H1 (cell line): Measurements from ENCODE around the gene TMEM181. TPM values are rescaled to one million over a fixed set of nuclear protein-coding genes. Genes with fewer than 3 reads are reported as not detected.
A peak's percentile ranks its signal among the peaks of the same experiment; 100 is the strongest.

ENCODE experiments used
- CTCF ChIA-PET: fragments of 300-600 bp; sonication (Branson Sonifier 250); formaldehyde crosslinking; loops from one replicate; lab custom pipeline; 2021; ENCODE audit not compliant: partially characterized antibody; lab: Charles Lee
- POLR2A ChIA-PET: fragments of 300-600 bp; sonication (Branson Sonifier 250); formaldehyde crosslinking; loops from one replicate; lab custom pipeline; 2021; ENCODE audit warnings: inconsistent platforms; ENCODE audit not compliant: partially characterized antibody; lab: Charles Lee
- DNase-seq, 2 experiments: peaks; one replicate each; pipeline versions ENCODE4 v3.0.0 to v3.0.0-alpha.2; 2010 to 2022; ENCODE audit warnings: low spot score in 2 of 2, low read depth in 1 of 2, mixed read lengths in 1 of 2
- FAIRE-seq: peaks from 2 replicates; lab custom pipeline; 2011; peaks lifted over from hg19 to GRCh38; lab: Jason Lieb, UNC
- H2AFZ ChIP-seq: 2 replicates; pipeline ENCODE4 v1.8.1; 2012; ENCODE audit warnings: low read length, inconsistent platforms
- H2AK5ac ChIP-seq: 2 replicates; pipeline ENCODE4 v1.6.1; 2013; ENCODE audit warnings: low read depth, low read length
- H2BK120ac ChIP-seq: replicated peaks from 2 replicates; pipeline ENCODE3; 2013; ENCODE audit warnings: low read depth, low read length, inconsistent platforms
- H2BK12ac ChIP-seq: 2 replicates; pipeline ENCODE4 v1.6.1; 2013; ENCODE audit warnings: low read depth, low read length
- H2BK15ac ChIP-seq: 2 replicates; pipeline ENCODE4 v1.6.1; 2013; ENCODE audit warnings: low read length
- H2BK20ac ChIP-seq: 2 replicates; pipeline ENCODE4 v1.6.1; 2013; ENCODE audit warnings: low read length
- H2BK5ac ChIP-seq: 2 replicates; pipeline ENCODE4 v1.6.1; 2013; ENCODE audit warnings: low read depth, low read length
- H3K14ac ChIP-seq: 2 replicates; pipeline ENCODE4 v1.6.1; 2013; ENCODE audit warnings: inconsistent platforms; ENCODE audit not compliant: insufficient read length
- H3K18ac ChIP-seq: 2 replicates; pipeline ENCODE4 v1.6.1; 2013; ENCODE audit warnings: low read length; ENCODE audit errors: extremely low read depth
- H3K23ac ChIP-seq: 2 replicates; pipeline ENCODE4 v1.6.1; 2013; ENCODE audit warnings: inconsistent platforms; ENCODE audit not compliant: insufficient read length
- H3K23me2 ChIP-seq: 2 replicates; pipeline ENCODE4 v1.6.1; 2013; ENCODE audit warnings: low read depth, low read length
- H3K27ac ChIP-seq: 2 replicates; pipeline ENCODE4 v1.6.1; 2011; ENCODE audit warnings: low read depth, low read length, inconsistent platforms
- H3K27me3 ChIP-seq, 4 experiments: replicated peaks in 1 of 4; 1 replicate in 1 of 4; 2 replicates in 3 of 4; pipeline versions ENCODE4 v1.6.1 to v1.8.1; 2011 to 2013; ENCODE audit warnings: low read length in 3 of 4, mild to moderate bottlenecking in 3 of 4, inconsistent platforms in 2 of 4, mixed read lengths in 2 of 4, moderate library complexity in 1 of 4; ENCODE audit not compliant: control insufficient read depth in 3 of 4, insufficient read depth in 3 of 4; ENCODE audit errors: extremely low read depth in 1 of 4
- H3K36me3 ChIP-seq, 4 experiments: 2 replicates each; pipeline versions ENCODE4 v1.6.1 to v1.8.1; 2011 to 2013; ENCODE audit warnings: mild to moderate bottlenecking in 4 of 4, low read length in 3 of 4, moderate library complexity in 2 of 4, control low read depth in 1 of 4, inconsistent platforms in 1 of 4; ENCODE audit not compliant: insufficient read depth in 4 of 4, control insufficient read depth in 2 of 4
- H3K4ac ChIP-seq: replicated peaks from 2 replicates; pipeline ENCODE3; 2013; ENCODE audit warnings: low read length, low read depth, mixed read lengths, inconsistent platforms; ENCODE audit not compliant: insufficient read length
- H3K4me1 ChIP-seq, 4 experiments: replicated peaks in 1 of 4; 1 replicate in 1 of 4; 2 replicates in 3 of 4; pipeline versions ENCODE4 v1.6.1 to v1.8.1; 2011 to 2013; ENCODE audit warnings: low read length in 3 of 4, inconsistent platforms in 2 of 4, mixed read lengths in 1 of 4; ENCODE audit not compliant: insufficient read depth in 4 of 4, control insufficient read depth in 3 of 4
- H3K4me2 ChIP-seq, 2 experiments: 2 replicates each; pipeline versions ENCODE4 v1.6.1 to v1.8.1; 2011 to 2013; ENCODE audit warnings: low read depth in 2 of 2, low read length in 2 of 2, control low read depth in 1 of 2, inconsistent platforms in 1 of 2, mild to moderate bottlenecking in 1 of 2; ENCODE audit not compliant: insufficient read depth in 1 of 2
- H3K4me3 ChIP-seq, 4 experiments: fragments of 200-600, 300-600 bp in 1 of 4; sonication (generic), shearing (Covaris generic), sonication (Bioruptor Twin) in 1 of 4; 2 replicates each; pipeline versions ENCODE4 v1.5.1 to v1.8.1; 2011 to 2016; ENCODE audit warnings: low read length in 4 of 4, low read depth in 3 of 4, control low read depth in 2 of 4, inconsistent platforms in 2 of 4, mild to moderate bottlenecking in 2 of 4, mixed read lengths in 1 of 4, moderate library complexity in 1 of 4; ENCODE audit not compliant: insufficient read depth in 2 of 4; ENCODE audit errors: extremely low read depth in 1 of 4
- H3K56ac ChIP-seq: replicated peaks from 2 replicates; pipeline ENCODE3; 2013; ENCODE audit warnings: low read depth, mild to moderate bottlenecking, mixed read lengths, low read length, inconsistent platforms; ENCODE audit not compliant: insufficient read length
- H3K79me1 ChIP-seq: 2 replicates; pipeline ENCODE4 v1.6.1; 2013; ENCODE audit warnings: low read depth, low read length, control low read depth
- H3K79me2 ChIP-seq, 2 experiments: 2 replicates each; pipeline versions ENCODE4 v1.6.1 to v1.8.1; 2012 to 2013; ENCODE audit warnings: low read length in 2 of 2, mild to moderate bottlenecking in 2 of 2, inconsistent platforms in 1 of 2; ENCODE audit not compliant: insufficient read depth in 2 of 2, control insufficient read depth in 1 of 2
- H3K9ac ChIP-seq, 4 experiments: replicated peaks in 1 of 4; 1 replicate in 1 of 4; 2 replicates in 3 of 4; pipeline versions ENCODE4 v1.6.1 to v1.8.1; 2011 to 2013; ENCODE audit warnings: low read depth in 3 of 4, low read length in 3 of 4, control low read depth in 2 of 4, mild to moderate bottlenecking in 2 of 4, moderate library complexity in 2 of 4, inconsistent platforms in 1 of 4; ENCODE audit errors: extremely low read depth in 1 of 4
- H3K9me3 ChIP-seq, 2 experiments: 2 replicates each; pipeline versions ENCODE4 v1.6.1 to v1.8.1; 2012 to 2013; ENCODE audit warnings: mild to moderate bottlenecking in 2 of 2, moderate library complexity in 2 of 2, control low read depth in 1 of 2, inconsistent platforms in 1 of 2, low read depth in 1 of 2, low read length in 1 of 2, mixed read lengths in 1 of 2; ENCODE audit not compliant: insufficient read depth in 2 of 2
- H4K20me1 ChIP-seq, 2 experiments: replicated peaks in 1 of 2; 2 replicates each; pipeline versions ENCODE3 to v1.8.1; 2011 to 2013; ENCODE audit warnings: inconsistent platforms in 2 of 2, low read length in 2 of 2, mild to moderate bottlenecking in 1 of 2; ENCODE audit not compliant: insufficient read depth in 2 of 2, control insufficient read depth in 1 of 2
- H4K5ac ChIP-seq: 2 replicates; pipeline ENCODE4 v1.6.1; 2013; ENCODE audit warnings: low read length, low read depth, mixed read lengths, inconsistent platforms; ENCODE audit not compliant: insufficient read length
- H4K8ac ChIP-seq: 2 replicates; pipeline ENCODE4 v1.8.0; 2013; ENCODE audit warnings: mild to moderate bottlenecking, moderate library complexity, low read length, inconsistent platforms; ENCODE audit not compliant: insufficient read depth; ENCODE audit errors: extremely low read depth
- H4K91ac ChIP-seq: replicated peaks from 2 replicates; pipeline ENCODE3; 2013; ENCODE audit warnings: low read length, mixed read lengths, inconsistent platforms; ENCODE audit not compliant: insufficient read length
- BCL11A ChIP-seq, 2 experiments: IDR thresholded peaks; one replicate each; pipeline ENCODE4 v1.6.1; 2011; ENCODE audit warnings: low read depth in 2 of 2, low read length in 2 of 2, mild to moderate bottlenecking in 2 of 2
- BRCA1 ChIP-seq: IDR thresholded peaks from 2 replicates; pipeline ENCODE4 v1.6.1; 2012; ENCODE audit warnings: low read depth, low read length, improper control_type of control experiment
- CEBPB ChIP-seq: IDR thresholded peaks from 2 replicates; pipeline ENCODE4 v1.6.1; 2012; ENCODE audit warnings: low read depth, low read length
- CTBP2 ChIP-seq: IDR thresholded peaks from 2 replicates; pipeline ENCODE4 v1.7.0; 2011; ENCODE audit warnings: borderline replicate concordance, mild to moderate bottlenecking, moderate library complexity, mixed read lengths, low read length; ENCODE audit not compliant: insufficient read depth, insufficient read length
- E2F6 ChIP-seq: IDR thresholded peaks from 2 replicates; pipeline ENCODE4 v1.6.1; 2012; ENCODE audit warnings: inconsistent platforms
- GABPA ChIP-seq: IDR thresholded peaks from 2 replicates; pipeline ENCODE4 v1.6.1; 2011; ENCODE audit warnings: mild to moderate bottlenecking, low read length, moderate library complexity, borderline replicate concordance; ENCODE audit not compliant: insufficient read depth
- RNF2 ChIP-seq: fragments of 200-900, 300-1000 bp; sonication (generic); IDR thresholded peaks from 2 replicates; pipeline ENCODE4 v1.7.1; 2016; ENCODE audit warnings: borderline replicate concordance, low read depth, mild to moderate bottlenecking, antibody characterized with exemption, low read length; ENCODE audit not compliant: poor library complexity, severe bottlenecking; ENCODE audit errors: missing control alignments
- WGBS, 2 experiments: shearing (Covaris generic) in 1 of 2; methylation state at CpG; one replicate each; pipeline versions ENCODE4 v1.1.6 to v1.1.7; 2013 to 2015; ENCODE audit warnings: low lambda C conversion rate in 2 of 2, mixed read lengths in 2 of 2, inconsistent platforms in 1 of 2, low coverage in 1 of 2, missing lambda C conversion rate in 1 of 2; ENCODE audit not compliant: insufficient replicate concordance in 2 of 2, insufficient coverage in 1 of 2, insufficient read length in 1 of 2; ENCODE audit errors: extremely low coverage in 1 of 2, missing lambda C conversion rate in 1 of 2; 5-methylcytosine and 5-hydroxymethylcytosine counted together
- polyA plus RNA-seq, 7 experiments: library from polyadenylated mRNA; depleted of rRNA in 3 of 7; stranded (reverse) in 5 of 7; unstranded in 2 of 7; fragments of >200 nt in 5 of 7; fragments of 200-250 nt in 2 of 7; gene quantifications; 1 replicate in 5 of 7; 2 replicates in 1 of 7; 4 replicates in 1 of 7; pipeline versions ENCODE4 v1.2.1 to v1.2.3, GENCODE V29; 2011 to 2013; ENCODE audit warnings: missing spikeins in 2 of 7, mixed read lengths in 2 of 7
- total RNA-seq: library from RNA; stranded (reverse); fragmentation: NEBNext Ultra II Directional; extraction: Animal tissue kit (Norgen Biotek cat#: 25700); gene quantifications from 2 replicates; pipeline ENCODE4 v1.2.1, GENCODE V29; 2021

TMEM181 gene
- total and polyA plus RNA-seq, 2 of the 8 experiments (the other 6 are each of a cell fraction or from before 2014, with no cell fraction given) = 8.6 to 19.0 TPM

DNA sequence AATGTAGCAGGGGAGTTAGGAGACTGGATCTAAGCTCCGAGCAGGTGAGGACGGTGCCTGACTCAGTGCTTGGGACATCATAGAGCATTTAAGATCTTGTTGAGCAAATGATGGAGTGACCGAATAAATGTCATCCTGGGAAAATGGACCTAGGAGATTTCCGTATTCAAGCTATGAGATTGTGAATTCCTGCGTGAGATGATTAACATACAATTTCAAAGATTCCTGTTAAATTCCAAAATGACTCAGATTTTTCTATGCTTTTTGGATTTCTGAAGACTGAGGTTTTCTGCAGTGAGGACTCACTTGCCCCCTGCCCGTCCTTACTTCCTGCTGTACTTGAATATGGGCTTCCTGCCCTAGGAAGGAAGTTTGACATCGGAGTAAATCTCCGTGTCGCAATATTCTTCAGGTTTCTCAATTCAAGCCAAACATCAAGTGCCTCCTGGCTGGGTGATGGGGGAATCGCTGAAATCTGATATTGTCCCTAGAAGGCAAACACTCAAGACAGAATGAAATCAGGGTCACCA, 95.1 kb downstream of the TMEM181 start:
- no peak overlapping the region for H3K4me2 ChIP-seq
- no peak overlapping the region for H3K4me3 ChIP-seq
- DNase-seq = no peak
- no peaks in the 10 kb centered on the region for H4K20me1 ChIP-seq
- no peak overlapping the region for H3K27ac ChIP-seq
- H2BK5ac ChIP-seq = no peak overlapping the region
- no peak overlapping the region for H4K91ac ChIP-seq
- no peak overlapping the region for H4K5ac ChIP-seq
- TF ChIP-seq GABPA (no peak), CEBPB (peak; percentile 21; the same call in 1 of the 2 replicates), E2F6 (no peak), BRCA1 (no peak), CTBP2 (no peak), RNF2 (no peak), BCL11A (IDR thresholded peaks at IDR 0.05; ENCODE audit: low read depth in 2 of 2, low read length in 2 of 2) (no peak)
- TF ChIP-seq, all 59 proteins: peak for 1
- Histone ChIP-seq H4K8ac (no peak overlapping the region), H2BK12ac (no peak overlapping the region), H3K56ac (no peak overlapping the region), H3K18ac (no peak overlapping the region), H2BK15ac (no peak overlapping the region), H2BK20ac (no peak overlapping the region), H3K23me2 (no peaks in the 10 kb centered on the region), H3K27me3 (no peaks in the 10 kb centered on the region), H3K36me3 (no peaks in the 10 kb centered on the region), H3K9me3 (no peaks in the 10 kb centered on the region), H3K14ac (no peak overlapping the region), H3K4ac (no peak overlapping the region), H2BK120ac (no peak overlapping the region), H2AK5ac (no peak overlapping the region), H3K79me1 (no peaks in the 10 kb centered on the region), H3K79me2 (no peaks in the 10 kb centered on the region), H3K9ac (no peak overlapping the region), H2AFZ (no peak overlapping the region), H3K23ac (no peak overlapping the region), H3K4me1 (no peaks in the 10 kb centered on the region)
- FAIRE-seq = no peak
- POLR2A ChIA-PET = interaction anchor here (1.7 kb wide), 1 partner anchor 13 kb away, joined by 3 read pairs; no protein-coding TSS in a partner anchor
- CTCF ChIA-PET = interaction anchor here (3.7 kb wide), 1 partner anchor 36 kb away, joined by 20 read pairs; no protein-coding TSS in a partner anchor
- 91% methylated on average over 10 of the region's 10 CpGs; no CpG with 5 or more reads in 1 of the 2 experiments for WGBS, 2 experiments
